HepG2 (cell line): ENCODE results near the gene USH2A. TPM values are rescaled to one million over a fixed set of nuclear protein-coding genes. Genes with fewer than 3 reads are reported as not detected.

Source experiments
- ATAC-seq: fragments of 200-7000 bp; cut with Tn5 transposase; 3 replicates; pipeline ENCODE4 v1.9.1; 2020; ENCODE audit warnings: mild to moderate bottlenecking, moderate library complexity
- BruUV-seq: library from RNA; stranded (reverse); fragments of 400-500 nt; replicated peaks from 2 replicates; lab custom pipeline; 2021; lab: Mats Ljungman, UMichigan
- CTCF ChIA-PET: fragments of 300-600 bp; formaldehyde crosslinking; extraction: SDS; loops from one replicate; lab custom pipeline; 2021; ENCODE audit warnings: low total read pairs, inconsistent platforms, low intra/inter-chr PET ratio; lab: Yijun Ruan, JAX
- POLR2A ChIA-PET: fragments of 350-600 bp; sonication (Branson Sonifier 250); formaldehyde crosslinking; loops from one replicate; lab custom pipeline; 2020; ENCODE audit warnings: antibody characterized with exemption, inconsistent platforms; lab: Yijun Ruan, JAX
- DNase-seq: peaks from one replicate; pipeline ENCODE4 v3.0.0-alpha.2; 2015; ENCODE audit warnings: low spot score
- FAIRE-seq: peaks from 3 replicates; lab custom pipeline; 2011; peaks lifted over from hg19 to GRCh38; lab: Jason Lieb, UNC
- H2AFZ ChIP-seq: one replicate; pipeline ENCODE4 v1.6.1; 2011; ENCODE audit warnings: low read length, inconsistent platforms
- H3K27ac ChIP-seq: fragments of 300-600 bp; 3 replicates; pipeline ENCODE4 v1.8.0; 2011; ENCODE audit warnings: mixed run types, mild to moderate bottlenecking, mixed read lengths, low read length, inconsistent platforms; ENCODE audit not compliant: insufficient read depth; ENCODE audit errors: extremely low read length
- H3K27me3 ChIP-seq, 2 experiments: fragments of 200-600 bp in 1 of 2; 2 replicates in 1 of 2; 3 replicates in 1 of 2; pipeline versions ENCODE4 v1.6.0 to v1.8.0; 2011; ENCODE audit warnings: low read length in 2 of 2, mild to moderate bottlenecking in 2 of 2, moderate library complexity in 2 of 2, inconsistent platforms in 1 of 2; ENCODE audit not compliant: insufficient read depth in 2 of 2, control insufficient read depth in 1 of 2
- H3K36me3 ChIP-seq, 2 experiments: fragments of 200-600 bp in 1 of 2; replicated peaks in 1 of 2; 2 replicates in 1 of 2; 3 replicates in 1 of 2; pipeline versions ENCODE4 v1.5.1 to v1.8.0; 2011; ENCODE audit warnings: low read length in 2 of 2, inconsistent platforms in 1 of 2; ENCODE audit not compliant: insufficient read depth in 2 of 2, control insufficient read depth in 1 of 2
- H3K4me1 ChIP-seq: 2 replicates; pipeline ENCODE4 v1.5.1; 2012; ENCODE audit warnings: low read length, inconsistent platforms; ENCODE audit not compliant: insufficient read depth
- H3K4me2 ChIP-seq: 2 replicates; pipeline ENCODE4 v1.6.0; 2011; ENCODE audit warnings: low read depth, low read length, inconsistent platforms
- H3K4me3 ChIP-seq, 3 experiments: fragments of 200-600 bp in 1 of 3; sonication (generic), shearing (Covaris generic) in 1 of 3; replicated peaks in 1 of 3; 2 replicates each; pipeline ENCODE4 v1.5.1; 2011 to 2016; ENCODE audit warnings: low read length in 3 of 3, inconsistent platforms in 2 of 3, low read depth in 2 of 3, mild to moderate bottlenecking in 2 of 3, control low read depth in 1 of 3, mixed read lengths in 1 of 3; ENCODE audit not compliant: insufficient read depth in 1 of 3
- H3K79me2 ChIP-seq: one replicate; pipeline ENCODE4 v1.6.1; 2011; ENCODE audit warnings: low read length, inconsistent platforms; ENCODE audit not compliant: insufficient read depth
- H3K9ac ChIP-seq: 2 replicates; pipeline ENCODE4 v1.6.0; 2011; ENCODE audit warnings: mild to moderate bottlenecking, low read depth, low read length, inconsistent platforms; ENCODE audit not compliant: insufficient read depth
- H3K9me3 ChIP-seq: 2 replicates; pipeline ENCODE4 v1.5.1; 2012; ENCODE audit warnings: mild to moderate bottlenecking, low read length
- H4K20me1 ChIP-seq: 2 replicates; pipeline ENCODE4 v1.6.0; 2011; ENCODE audit warnings: inconsistent platforms, mild to moderate bottlenecking, low read length, moderate library complexity; ENCODE audit not compliant: insufficient read depth
- ASH2L ChIP-seq: fragments of 300-600, 200-600 bp; sonication (generic); IDR thresholded peaks from 2 replicates; pipeline ENCODE4 v1.7.0; 2017; ENCODE audit warnings: low read depth, mild to moderate bottlenecking, moderate library complexity, mixed read lengths, low read length; ENCODE audit not compliant: insufficient read length
- HOXA5 ChIP-seq: sonication (generic); formaldehyde crosslinking; IDR thresholded peaks from 2 replicates; pipeline ENCODE4 v1.4.0; 2020; ENCODE audit warnings: missing genetic modification reagents
- KAT2B ChIP-seq: fragments of 150-350 bp; IDR thresholded peaks from 2 replicates; pipeline ENCODE4 v1.6.1; 2014; ENCODE audit warnings: low read depth, low read length, borderline replicate concordance
- SRF ChIP-seq: IDR thresholded peaks from 2 replicates; pipeline ENCODE4 v1.6.1; 2011; ENCODE audit warnings: mild to moderate bottlenecking, low read depth, low read length, moderate library complexity
- TBX3 ChIP-seq: fragments of 450-650 bp; IDR thresholded peaks from 2 replicates; pipeline ENCODE4 v1.6.1; 2017; ENCODE audit warnings: antibody characterized with exemption, mild to moderate bottlenecking, inconsistent platforms, borderline replicate concordance
- ZBED4 ChIP-seq: sonication (generic); formaldehyde crosslinking; IDR thresholded peaks from 2 replicates; pipeline ENCODE4 v1.4.0; 2020; ENCODE audit warnings: missing genetic modification reagents, borderline replicate concordance
- ZFAT ChIP-seq: sonication (generic); formaldehyde crosslinking; conservative IDR thresholded peaks from 2 replicates; pipeline ENCODE4 v1.8.1; 2023; ENCODE audit warnings: missing genetic modification reagents, inconsistent platforms
- ZFP82 ChIP-seq: sonication (generic); formaldehyde crosslinking; IDR thresholded peaks from 2 replicates; pipeline ENCODE4 v1.5.1; 2020; ENCODE audit warnings: mild to moderate bottlenecking, missing genetic modification reagents, borderline replicate concordance
- ZNF235 ChIP-seq: sonication (generic); formaldehyde crosslinking; IDR thresholded peaks from 2 replicates; pipeline ENCODE4 v1.8.1; 2023; ENCODE audit warnings: mild to moderate bottlenecking, missing genetic modification reagents, borderline replicate concordance
- ZNF264 ChIP-seq: sonication (generic); formaldehyde crosslinking; IDR thresholded peaks from 2 replicates; pipeline ENCODE4 v1.4.0; 2020; ENCODE audit warnings: missing genetic modification reagents
- ZNF350 ChIP-seq: sonication (generic); formaldehyde crosslinking; IDR thresholded peaks from 2 replicates; pipeline ENCODE4 v1.4.0; 2020; ENCODE audit warnings: mild to moderate bottlenecking, low read depth, missing genetic modification reagents, borderline replicate concordance
- ZNF704 ChIP-seq: sonication (generic); formaldehyde crosslinking; IDR thresholded peaks from 2 replicates; pipeline ENCODE4 v1.8.1; 2023; ENCODE audit warnings: mild to moderate bottlenecking, inconsistent platforms, moderate library complexity, missing genetic modification reagents, borderline replicate concordance
- WGBS: methylation state at CpG from one replicate; pipeline ENCODE4 v1.1.6; 2017; ENCODE audit warnings: low lambda C conversion rate; 5-methylcytosine and 5-hydroxymethylcytosine counted together
- in situ Hi-C: cut with HindIII; loops from 2 replicates; pipeline ENCODE4 v1.10.0; 2017; ENCODE audit warnings: low pct_unique_long_range_greater_than_20kb; ENCODE audit not compliant: extremely low pct_ligation_motif_present
- intact Hi-C: fragments of 100-400 bp; cut with micrococcal nuclease; formaldehyde crosslinking; loops from one replicate; pipeline ENCODE4 v1.10.0; 2022; ENCODE audit not compliant: unreplicated experiment
- polyA plus RNA-seq, 8 experiments: library from polyadenylated mRNA; depleted of rRNA in 3 of 8; stranded (reverse) in 7 of 8; unstranded in 1 of 8; fragments of >200 nt; fragmentation: Illumina TruSeq in 4 of 8; extraction: Trizol in 4 of 8; gene quantifications; 2 replicates each; pipeline versions ENCODE4 v1.2.1 to v1.2.3, GENCODE V29; 2011 to 2016; ENCODE audit warnings: low read depth in 4 of 8, missing spikeins in 1 of 8, mixed read lengths in 1 of 8; ENCODE audit not compliant: insufficient read depth in 1 of 8
- total RNA-seq, 5 experiments: library from RNA; depleted of rRNA; stranded (reverse); fragments of >200 nt; fragmentation: Illumina TruSeq; extraction: Trizol; gene quantifications; 2 replicates each; pipeline ENCODE4 v1.2.3, GENCODE V29; 2016; ENCODE audit warnings: low read depth in 1 of 5
- TF ChIP-seq, protein P1 (sequence below): sonication (generic); formaldehyde crosslinking; IDR thresholded peaks from 2 replicates; pipeline ENCODE4 v1.4.0; 2020; ENCODE audit warnings: mild to moderate bottlenecking, missing genetic modification reagents
- TF ChIP-seq, protein P2 (sequence below): sonication (generic); formaldehyde crosslinking; conservative IDR thresholded peaks from 2 replicates; pipeline ENCODE4 v1.4.0; 2020; ENCODE audit warnings: missing genetic modification reagents
- TF ChIP-seq, protein P3 (sequence below), 2 experiments: fragments of 450-650 bp in 1 of 2; sonication (generic) in 1 of 2; formaldehyde crosslinking; IDR thresholded peaks; 2 replicates each; pipeline versions ENCODE4 v1.5.0 to v1.8.0; 2020 to 2022; ENCODE audit warnings: mild to moderate bottlenecking in 1 of 2, missing genetic modification reagents in 1 of 2

Gene USH2A
- total and polyA plus RNA-seq, 2 of the 13 experiments (the other 11 are each of a cell fraction or from before 2014, with no cell fraction given) = 0.02 TPM; not detected in 1

DNA sequence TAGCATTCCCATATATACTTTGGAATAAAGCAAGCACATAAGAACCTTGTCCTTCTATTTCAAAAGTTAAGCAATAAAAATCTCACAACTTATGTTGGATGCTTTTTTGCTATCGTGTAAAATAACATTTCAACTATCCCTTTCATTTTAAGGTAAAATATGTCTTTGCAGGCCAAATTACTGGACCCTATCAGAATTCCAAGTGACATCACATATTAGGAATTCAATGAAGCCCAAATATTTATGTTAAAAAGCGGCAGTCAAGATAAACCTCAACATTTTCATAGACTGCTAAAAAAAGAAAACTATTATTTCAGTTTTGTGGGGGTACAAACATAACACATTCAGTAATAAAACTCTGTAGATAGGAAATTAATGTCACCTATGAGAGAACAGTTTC is 604.1 kb downstream of the USH2A start:
- Histone ChIP-seq H3K27me3 (no peaks in the 10 kb centered on the region; a peak in 1 of 5 replicates), H3K4me2 (no peak overlapping the region), H3K9ac (no peak overlapping the region), H4K20me1 (no peaks in the 10 kb centered on the region), H3K27ac (no peak overlapping the region), H3K79me2 (no peaks in the 10 kb centered on the region), H3K4me3 (no peak overlapping the region), H3K4me1 (no peaks in the 10 kb centered on the region), H2AFZ (no peak overlapping the region), H3K9me3 (no peaks in the 10 kb centered on the region; the same call in 1 of the 2 replicates), H3K36me3 (no peaks in the 10 kb centered on the region)
- POLR2A ChIA-PET = no interaction called here
- CTCF ChIA-PET = no interaction called here
- 1% methylated on average over 2 of the region's 2 CpGs for WGBS
- in situ Hi-C loops (no loop called here), intact Hi-C loops (no loop called here)
- no peak for ATAC-seq
- no TSS peak for BruUV-seq
- DNase-seq = no peak
- FAIRE-seq = no peak
- TF ChIP-seq, protein P1, sequence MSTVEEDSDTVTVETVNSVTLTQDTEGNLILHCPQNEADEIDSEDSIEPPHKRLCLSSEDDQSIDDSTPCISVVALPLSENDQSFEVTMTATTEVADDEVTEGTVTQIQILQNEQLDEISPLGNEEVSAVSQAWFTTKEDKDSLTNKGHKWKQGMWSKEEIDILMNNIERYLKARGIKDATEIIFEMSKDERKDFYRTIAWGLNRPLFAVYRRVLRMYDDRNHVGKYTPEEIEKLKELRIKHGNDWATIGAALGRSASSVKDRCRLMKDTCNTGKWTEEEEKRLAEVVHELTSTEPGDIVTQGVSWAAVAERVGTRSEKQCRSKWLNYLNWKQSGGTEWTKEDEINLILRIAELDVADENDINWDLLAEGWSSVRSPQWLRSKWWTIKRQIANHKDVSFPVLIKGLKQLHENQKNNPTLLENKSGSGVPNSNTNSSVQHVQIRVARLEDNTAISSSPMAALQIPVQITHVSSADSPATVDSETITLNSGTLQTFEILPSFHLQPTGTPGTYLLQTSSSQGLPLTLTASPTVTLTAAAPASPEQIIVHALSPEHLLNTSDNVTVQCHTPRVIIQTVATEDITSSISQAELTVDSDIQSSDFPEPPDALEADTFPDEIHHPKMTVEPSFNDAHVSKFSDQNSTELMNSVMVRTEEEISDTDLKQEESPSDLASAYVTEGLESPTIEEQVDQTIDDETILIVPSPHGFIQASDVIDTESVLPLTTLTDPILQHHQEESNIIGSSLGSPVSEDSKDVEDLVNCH (CRISPR knock-in tag) = no peak
- no peak for TF ChIP-seq ZFAT (CRISPR knock-in tag)
- no peak for TF ChIP-seq KAT2B
- no peak for TF ChIP-seq TBX3
- TF ChIP-seq SRF = no peak
- TF ChIP-seq, protein P2, sequence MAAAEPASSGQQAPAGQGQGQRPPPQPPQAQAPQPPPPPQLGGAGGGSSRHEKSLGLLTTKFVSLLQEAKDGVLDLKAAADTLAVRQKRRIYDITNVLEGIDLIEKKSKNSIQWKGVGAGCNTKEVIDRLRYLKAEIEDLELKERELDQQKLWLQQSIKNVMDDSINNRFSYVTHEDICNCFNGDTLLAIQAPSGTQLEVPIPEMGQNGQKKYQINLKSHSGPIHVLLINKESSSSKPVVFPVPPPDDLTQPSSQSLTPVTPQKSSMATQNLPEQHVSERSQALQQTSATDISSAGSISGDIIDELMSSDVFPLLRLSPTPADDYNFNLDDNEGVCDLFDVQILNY (CRISPR knock-in tag) = no peak
- no peak for TF ChIP-seq ZNF704 (CRISPR knock-in tag)
- no peak for TF ChIP-seq ZNF350 (CRISPR knock-in tag)
- TF ChIP-seq HOXA5 = no peak
- no peak for TF ChIP-seq ZFP82 (CRISPR knock-in tag)
- no peak for TF ChIP-seq ASH2L
- no peak for TF ChIP-seq ZNF235 (CRISPR knock-in tag)
- no peak for TF ChIP-seq ZNF264 (CRISPR knock-in tag)
- TF ChIP-seq ZBED4 (CRISPR knock-in tag) = no peak
- TF ChIP-seq, protein P3, sequence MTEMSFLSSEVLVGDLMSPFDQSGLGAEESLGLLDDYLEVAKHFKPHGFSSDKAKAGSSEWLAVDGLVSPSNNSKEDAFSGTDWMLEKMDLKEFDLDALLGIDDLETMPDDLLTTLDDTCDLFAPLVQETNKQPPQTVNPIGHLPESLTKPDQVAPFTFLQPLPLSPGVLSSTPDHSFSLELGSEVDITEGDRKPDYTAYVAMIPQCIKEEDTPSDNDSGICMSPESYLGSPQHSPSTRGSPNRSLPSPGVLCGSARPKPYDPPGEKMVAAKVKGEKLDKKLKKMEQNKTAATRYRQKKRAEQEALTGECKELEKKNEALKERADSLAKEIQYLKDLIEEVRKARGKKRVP (CRISPR knock-in tag; IDR thresholded peaks at IDR 0.05) = no peak
